Endothelial cell of umbilical vein (primary cell): ENCODE data around the gene SEMA5A.

ENCODE experiments used
- CTCF ChIP-seq, 2 donors: IDR thresholded peaks; 1 replicate in 1 of 2; 2 replicates in 1 of 2; pipeline ENCODE4 v1.5.1; 2011; ENCODE audit warnings: low read length in 2 of 2, mild to moderate bottlenecking in 2 of 2, moderate library complexity in 2 of 2, control low read depth in 1 of 2, inconsistent platforms in 1 of 2, low read depth in 1 of 2; ENCODE audit not compliant: insufficient read depth in 1 of 2; ENCODE audit errors: extremely low read depth in 1 of 2
- EZH2 ChIP-seq: IDR thresholded peaks from 2 replicates; pipeline ENCODE4 v1.6.1; 2012; ENCODE audit warnings: borderline replicate concordance, low read depth, mild to moderate bottlenecking, moderate library complexity, low read length, inconsistent platforms; ENCODE audit not compliant: severe bottlenecking
- FOS ChIP-seq: IDR thresholded peaks from 2 replicates; pipeline ENCODE4 v1.6.1; 2011; ENCODE audit warnings: mild to moderate bottlenecking, low read length, moderate library complexity, borderline replicate concordance; ENCODE audit not compliant: insufficient read depth
- GATA2 ChIP-seq: IDR thresholded peaks from 2 replicates; pipeline ENCODE4 v1.7.0; 2011; ENCODE audit warnings: low read depth, mild to moderate bottlenecking, moderate library complexity, mixed read lengths, low read length; ENCODE audit not compliant: insufficient read length, insufficient read depth
- MYC ChIP-seq: IDR thresholded peaks from one replicate; pipeline ENCODE4 v1.6.1; 2011; ENCODE audit warnings: mild to moderate bottlenecking, low read depth, low read length
- POLR2A ChIP-seq: IDR thresholded peaks from 2 replicates; pipeline ENCODE4 v1.6.1; 2012; ENCODE audit warnings: low read depth, mild to moderate bottlenecking, control low read depth, low read length
- POLR2AphosphoS5 ChIP-seq: IDR thresholded peaks from 2 replicates; pipeline ENCODE4 v1.6.1; 2012; ENCODE audit warnings: low read depth, mild to moderate bottlenecking, control low read depth, low read length, moderate library complexity; ENCODE audit not compliant: insufficient read depth

GRCh38 chr5:9316733-9317132 is 229.1 kb downstream of the SEMA5A start:
- TF ChIP-seq CTCF (IDR thresholded peaks at IDR 0.05; ENCODE audit: extremely low read depth in 1 of 2, insufficient read depth in 1 of 2, low read depth in 1 of 2, low read length in 2 of 2) (no peak), EZH2 (no peak), POLR2A (no peak), MYC (no peak), GATA2 (no peak), FOS (no peak), POLR2AphosphoS5 (no peak)
